SK-N-SH (cell line): Measurements from ENCODE around the gene OAF. TPM values are rescaled to one million over a fixed set of nuclear protein-coding genes. Genes with fewer than 3 reads are reported as not detected.

Source experiments
- CTCF ChIA-PET: fragments of 300-600, 350-600 bp; formaldehyde crosslinking; extraction: SDS; loops from one replicate; lab custom pipeline; 2021; lab: Yijun Ruan, JAX
- POLR2A ChIA-PET: fragments of 350-600 bp; sonication (Branson Sonifier 250); formaldehyde crosslinking; extraction: SDS; loops from one replicate; lab custom pipeline; 2020; ENCODE audit warnings: antibody characterized with exemption, inconsistent platforms; lab: Yijun Ruan, JAX
- DNase-seq: peaks from one replicate; pipeline ENCODE4 v3.0.0; 2012
- H2AFZ ChIP-seq: fragments of 200-600 bp; sonication (generic); 2 replicates; pipeline ENCODE4 v1.8.1; 2016; ENCODE audit warnings: antibody characterized with exemption, mild to moderate bottlenecking, low read depth
- H3F3A ChIP-seq: fragments of 200-600 bp; sonication (generic); replicated peaks from 2 replicates; pipeline ENCODE3; 2016; ENCODE audit warnings: antibody characterized with exemption, mild to moderate bottlenecking; ENCODE audit not compliant: insufficient read depth
- H3K27ac ChIP-seq, 2 experiments: fragments of 200-500 bp in 1 of 2; fragments of 200-600 bp in 1 of 2; sonication (Bioruptor generic) in 1 of 2; sonication (generic), shearing (Covaris generic) in 1 of 2; 2 replicates each; pipeline versions ENCODE4 v1.5.1 to v1.6.1; 2014 to 2016; ENCODE audit warnings: low read depth in 2 of 2, inconsistent platforms in 1 of 2, low read length in 1 of 2, mild to moderate bottlenecking in 1 of 2, mixed read lengths in 1 of 2
- H3K27me3 ChIP-seq: fragments of 200-600 bp; sonication (generic), shearing (Covaris generic); 2 replicates; pipeline ENCODE4 v1.6.1; 2016; ENCODE audit warnings: mixed run types; ENCODE audit not compliant: insufficient read depth
- H3K36me3 ChIP-seq, 2 experiments: fragments of 200-500 bp in 1 of 2; fragments of 200-600 bp in 1 of 2; sonication (Bioruptor generic) in 1 of 2; sonication (generic) in 1 of 2; replicated peaks in 1 of 2; 2 replicates each; pipeline versions ENCODE3 to v1.5.1; 2014 to 2016; ENCODE audit warnings: low read length in 1 of 2, mild to moderate bottlenecking in 1 of 2; ENCODE audit not compliant: insufficient read depth in 2 of 2, control insufficient read depth in 1 of 2
- H3K4me1 ChIP-seq, 2 experiments: fragments of 200-500 bp in 1 of 2; fragments of 200-600 bp in 1 of 2; sonication (Bioruptor generic) in 1 of 2; sonication (generic), shearing (Covaris generic) in 1 of 2; 2 replicates each; pipeline versions ENCODE4 v1.5.1 to v1.6.1; 2014 to 2016; ENCODE audit warnings: low read depth in 1 of 2, low read length in 1 of 2, mixed run types in 1 of 2; ENCODE audit not compliant: insufficient read depth in 2 of 2, control insufficient read depth in 1 of 2
- H3K4me2 ChIP-seq: fragments of 200-600 bp; sonication (generic), shearing (Covaris generic); 2 replicates; pipeline ENCODE4 v1.6.1; 2017; ENCODE audit warnings: mixed run types
- H3K4me3 ChIP-seq, 2 experiments: fragments of 200-500 bp in 1 of 2; fragments of 200-600 bp in 1 of 2; sonication (Bioruptor generic) in 1 of 2; sonication (generic), shearing (Covaris generic) in 1 of 2; 2 replicates each; pipeline versions ENCODE4 v1.5.1 to v1.8.1; 2014 to 2016; ENCODE audit warnings: low read depth in 2 of 2, inconsistent platforms in 1 of 2, low read length in 1 of 2, mild to moderate bottlenecking in 1 of 2, mixed read lengths in 1 of 2, moderate library complexity in 1 of 2
- H3K79me2 ChIP-seq: fragments of 200-600 bp; sonication (generic); 2 replicates; pipeline ENCODE4 v1.8.1; 2017; ENCODE audit warnings: mild to moderate bottlenecking; ENCODE audit not compliant: insufficient read depth
- H3K9ac ChIP-seq: fragments of 200-600 bp; sonication (generic); 2 replicates; pipeline ENCODE4 v1.6.1; 2017; ENCODE audit warnings: mixed run types
- H3K9me2 ChIP-seq: fragments of 200-600 bp; sonication (generic); 2 replicates; pipeline ENCODE4 v1.6.1; 2017; ENCODE audit warnings: mixed run types
- H3K9me3 ChIP-seq: fragments of 200-600 bp; sonication (generic); 2 replicates; pipeline ENCODE4 v1.6.1; 2017; ENCODE audit warnings: mixed run types, mild to moderate bottlenecking, moderate library complexity
- H4K20me1 ChIP-seq: fragments of 200-600 bp; sonication (generic); 2 replicates; pipeline ENCODE4 v1.6.1; 2017; ENCODE audit warnings: mild to moderate bottlenecking, mixed run types; ENCODE audit not compliant: insufficient read depth
- CTCF ChIP-seq: fragments of 200-600 bp; sonication (generic); IDR thresholded peaks from 2 replicates; pipeline ENCODE4 v1.6.1; 2017; ENCODE audit warnings: antibody characterized with exemption, mild to moderate bottlenecking, moderate library complexity
- EP300 ChIP-seq, 2 experiments: IDR thresholded peaks; 2 replicates each; pipeline versions ENCODE4 v1.4.0 to v1.6.1; 2012; ENCODE audit warnings: borderline replicate concordance in 1 of 2, low read depth in 1 of 2, low read length in 1 of 2
- FOXM1 ChIP-seq: IDR thresholded peaks from 2 replicates; pipeline ENCODE4 v1.4.0; 2012; ENCODE audit warnings: low read depth, mild to moderate bottlenecking
- GABPA ChIP-seq: IDR thresholded peaks from 2 replicates; pipeline ENCODE4 v1.4.0; 2012; ENCODE audit warnings: low read depth, mild to moderate bottlenecking
- GATA2 ChIP-seq: sonication (generic); formaldehyde crosslinking; IDR thresholded peaks from 2 replicates; pipeline ENCODE4 v1.5.0; 2020; ENCODE audit warnings: mild to moderate bottlenecking, missing genetic modification reagents
- IRF3 ChIP-seq: fragments of 150-350 bp; IDR thresholded peaks from 2 replicates; pipeline ENCODE4 v1.6.1; 2016; ENCODE audit warnings: mild to moderate bottlenecking, low read depth, low read length
- JUND ChIP-seq: IDR thresholded peaks from 2 replicates; pipeline ENCODE4 v1.4.0; 2012
- MAX ChIP-seq: IDR thresholded peaks from 2 replicates; pipeline ENCODE4 v1.4.0; 2012; ENCODE audit warnings: low read depth
- MEF2A ChIP-seq: IDR thresholded peaks from 2 replicates; pipeline ENCODE4 v1.4.0; 2012; ENCODE audit warnings: low read depth, borderline replicate concordance
- MXI1 ChIP-seq: IDR thresholded peaks from 2 replicates; pipeline ENCODE4 v1.6.1; 2012; ENCODE audit warnings: mild to moderate bottlenecking, low read depth, low read length, improper control_type of control experiment
- NRF1 ChIP-seq: IDR thresholded peaks from 2 replicates; pipeline ENCODE4 v1.6.1; 2012; ENCODE audit warnings: low read depth, mild to moderate bottlenecking, low read length
- PBX3 ChIP-seq: IDR thresholded peaks from 2 replicates; pipeline ENCODE4; 2012
- POLR2AphosphoS5 ChIP-seq: IDR thresholded peaks from 2 replicates; pipeline ENCODE4 v1.6.1; 2012; ENCODE audit warnings: low read depth, low read length
- RAD21 ChIP-seq: IDR thresholded peaks from 2 replicates; pipeline ENCODE4 v1.6.1; 2012; ENCODE audit warnings: mild to moderate bottlenecking, low read length
- RCOR1 ChIP-seq: fragments of 150-350 bp; IDR thresholded peaks from 2 replicates; pipeline ENCODE4 v1.6.1; 2017; ENCODE audit warnings: antibody characterized with exemption, low read length
- RFX5 ChIP-seq: IDR thresholded peaks from 2 replicates; pipeline ENCODE4 v1.6.1; 2012; ENCODE audit warnings: mild to moderate bottlenecking, improper control_type of control experiment, low read length
- SMC3 ChIP-seq: IDR thresholded peaks from 2 replicates; pipeline ENCODE4 v1.6.1; 2012; ENCODE audit warnings: low read depth, low read length, improper control_type of control experiment
- TAF1 ChIP-seq: IDR thresholded peaks from 2 replicates; pipeline ENCODE4 v1.6.1; 2012; ENCODE audit warnings: low read depth, mild to moderate bottlenecking, low read length, moderate library complexity, borderline replicate concordance
- TCF12 ChIP-seq: IDR thresholded peaks from 2 replicates; pipeline ENCODE4 v1.4.0; 2012
- TEAD4 ChIP-seq: IDR thresholded peaks from 2 replicates; pipeline ENCODE4 v1.4.0; 2012; ENCODE audit warnings: mild to moderate bottlenecking, borderline replicate concordance; ENCODE audit not compliant: insufficient read depth
- USF2 ChIP-seq: fragments of 150-350 bp; IDR thresholded peaks from 2 replicates; pipeline ENCODE4 v1.6.1; 2017; ENCODE audit warnings: antibody characterized with exemption, low read length, low read depth, borderline replicate concordance
- WGBS: methylation state at CpG from one replicate; pipeline ENCODE4 v1.1.6; 2017; ENCODE audit warnings: low lambda C conversion rate; 5-methylcytosine and 5-hydroxymethylcytosine counted together
- polyA plus RNA-seq, 3 experiments: library from polyadenylated mRNA; depleted of rRNA; stranded (reverse); fragments of >200 nt; gene quantifications; 2 replicates each; pipeline ENCODE4 v1.2.3, GENCODE V29; 2012

OAF gene
- polyA plus RNA-seq, 1 of the 3 experiments (the other 2 are of a cell fraction): 28.0 TPM

GRCh38 chr11:120217941-120218694 is 7.3 kb downstream of the OAF start:
- no peak overlapping the region for H3K27ac ChIP-seq
- no peak overlapping the region for H3K4me3 ChIP-seq
- no peaks in the 10 kb centered on the region for H3K9me2 ChIP-seq
- H3F3A ChIP-seq: no peaks in the 10 kb centered on the region
- no peak overlapping the region for H3K4me2 ChIP-seq
- no peak overlapping the region for H3K9ac ChIP-seq
- H4K20me1 ChIP-seq: no peaks in the 10 kb centered on the region
- no peak for DNase-seq
- H3K79me2 ChIP-seq: no peaks in the 10 kb centered on the region
- no peaks in the 10 kb centered on the region for H3K36me3 ChIP-seq
- WGBS: 92% methylated on average over 5 of the region's 12 CpGs
- no peaks in the 10 kb centered on the region for H3K9me3 ChIP-seq
- H3K27me3 ChIP-seq: no peaks in the 10 kb centered on the region
- peaks cover 0 to 38% of the 10 kb centered on the region in 2 experiments; a peak in 1 of 4 replicates for H3K4me1 ChIP-seq
- TF ChIP-seq EP300 (IDR thresholded peaks at IDR 0.05; ENCODE audit: borderline replicate concordance in 1 of 2, low read depth in 1 of 2, low read length in 1 of 2) (no peak), SMC3 (no peak), FOXM1 (no peak), RCOR1 (no peak), TEAD4 (no peak), RAD21 (no peak), TCF12 (no peak), MXI1 (no peak), CTCF (no peak), PBX3 (no peak), JUND (no peak), TAF1 (no peak), USF2 (no peak), RFX5 (no peak)
- POLR2A ChIA-PET: no interaction called here
- CTCF ChIA-PET: interaction anchor here (0.6 to 10.3 kb wide), 3 partner anchors 10 to 82 kb away, joined by 3 to 111 read pairs (median 15); no protein-coding TSS in a partner anchor
- no peak overlapping the region for H2AFZ ChIP-seq

- Histone ChIP-seq H3K27me3 (no peaks in the 10 kb centered on the region), H3K79me2 (no peaks in the 10 kb centered on the region), H4K20me1 (no peaks in the 10 kb centered on the region), H3K4me3 (no peak overlapping the region), H3F3A (no peaks in the 10 kb centered on the region), H3K9ac (no peak overlapping the region), H3K9me3 (no peaks in the 10 kb centered on the region), H3K9me2 (no peaks in the 10 kb centered on the region), H2AFZ (no peak overlapping the region), H3K27ac (no peak overlapping the region), H3K36me3 (no peaks in the 10 kb centered on the region), H3K4me2 (no peak overlapping the region), H3K4me1 (peaks cover 0 to 37% of the 10 kb centered on the region in 2 experiments; a peak in 1 of 4 replicates)
- ChIA-PET POLR2A (no interaction called here), CTCF (interaction anchor here (0.6 to 10.3 kb wide), 3 partner anchors 9 to 81 kb away, joined by 3 to 111 read pairs (median 15); no protein-coding TSS in a partner anchor)
- WGBS: 93% methylated on average over 10 of the region's 10 CpGs
- no peak for DNase-seq
- TF ChIP-seq NRF1 (no peak), GATA2 (CRISPR knock-in tag) (no peak), IRF3 (no peak), MAX (no peak), MEF2A (no peak), FOXM1 (no peak), CTCF (no peak), TAF1 (no peak), POLR2AphosphoS5 (no peak), GABPA (no peak)
These were observed 7.8 kb downstream of the OAF start for GRCh38 chr11:120218695-120219033.
